ENCODE measurements around the gene MINDY4. TPM values are rescaled to one million over a fixed set of nuclear protein-coding genes. Genes with fewer than 3 reads are reported as not detected.

Gene MINDY4
- total and polyA plus RNA-seq, 2 donors (not counting 1 experiment from before 2014, with no cell fraction given): 6.1 to 6.3 TPM

GRCh38 chr7:30752484-30752883 lies 18.7 kb upstream of the MINDY4 start:
- Histone ChIP-seq H3K27me3 (ENCODE audit: control insufficient read depth, insufficient read depth, low read length) (no peaks in the 10 kb centered on the region), H3K9ac (ENCODE audit: insufficient read depth, low read length) (peak overlapping the region; percentile 64), H3K4me2 (ENCODE audit: extremely low read depth, insufficient read depth, low read length) (peak overlapping the region; percentile 79), H3K27ac (ENCODE audit: insufficient read depth, low read length) (peak overlapping the region; percentile 83), H3K9me3 (ENCODE audit: control insufficient read depth, insufficient read depth, low read depth, low read length) (no peaks in the 10 kb centered on the region), H3K4me3 (replicated peaks in 1 of 4; ENCODE audit: control extremely low read depth in 1 of 4, insufficient read depth in 1 of 4, low read depth in 3 of 4, low read length in 4 of 4) (peak overlapping the region in 3 of 4 experiments; percentile 42 to 56 (median 56)), H4K20me1 (ENCODE audit: control insufficient read depth, extremely low read depth, insufficient read depth, low read length) (no peaks in the 10 kb centered on the region), H3K36me3 (ENCODE audit: control insufficient read depth, insufficient read depth, low read length) (peaks cover 12% of the 10 kb centered on the region), H3K4me1 (ENCODE audit: control insufficient read depth, extremely low read depth, insufficient read depth, low read length) (peaks cover 30% of the 10 kb centered on the region), H2AFZ (ENCODE audit: low read length) (no peak overlapping the region), H3K79me2 (ENCODE audit: control insufficient read depth, insufficient read depth, low read length) (peaks cover 20% of the 10 kb centered on the region)
- no peak for DNase-seq (ENCODE audit: low read depth in 2 of 2)
- no peak for TF ChIP-seq CTCF (conservative IDR thresholded peaks at IDR 0.05 in 1 of 2, IDR thresholded peaks at IDR 0.05 in 1 of 2; ENCODE audit: low read depth in 1 of 2, low read length in 2 of 2)
- TF ChIP-seq EZH2 (IDR thresholded peaks at IDR 0.05; ENCODE audit: low read length, missing control alignments): no peak

- Histone ChIP-seq H3K9me3 (ENCODE audit: control insufficient read depth, insufficient read depth, low read depth, low read length) (no peaks in the 10 kb centered on the region), H4K20me1 (ENCODE audit: control insufficient read depth, extremely low read depth, insufficient read depth, low read length) (no peaks in the 10 kb centered on the region), H2AFZ (ENCODE audit: low read length) (no peak overlapping the region), H3K9ac (ENCODE audit: insufficient read depth, low read length) (peak overlapping the region; percentile 64), H3K4me2 (ENCODE audit: extremely low read depth, insufficient read depth, low read length) (peak overlapping the region; percentile 79), H3K27me3 (ENCODE audit: control insufficient read depth, insufficient read depth, low read length) (no peaks in the 10 kb centered on the region), H3K4me1 (ENCODE audit: control insufficient read depth, extremely low read depth, insufficient read depth, low read length) (peaks cover 30% of the 10 kb centered on the region), H3K27ac (ENCODE audit: insufficient read depth, low read length) (peak overlapping the region; percentile 83), H3K79me2 (ENCODE audit: control insufficient read depth, insufficient read depth, low read length) (peaks cover 20% of the 10 kb centered on the region), H3K4me3 (replicated peaks in 1 of 4; ENCODE audit: control extremely low read depth in 1 of 4, insufficient read depth in 1 of 4, low read depth in 3 of 4, low read length in 4 of 4) (peak overlapping the region in 3 of 4 experiments; percentile 42 to 56 (median 56)), H3K36me3 (ENCODE audit: control insufficient read depth, insufficient read depth, low read length) (peaks cover 12% of the 10 kb centered on the region)
- no peak for TF ChIP-seq EZH2 (IDR thresholded peaks at IDR 0.05; ENCODE audit: low read length, missing control alignments)
- peak; percentile 38 to 69 for DNase-seq (ENCODE audit: low read depth in 2 of 2)
Observed at GRCh38 chr7:30752979-30753378, 18.2 kb upstream of the MINDY4 start.

- Histone ChIP-seq H3K9me3 (ENCODE audit: control insufficient read depth, insufficient read depth, low read depth, low read length) (no peaks in the 10 kb centered on the region), H3K79me2 (ENCODE audit: control insufficient read depth, insufficient read depth, low read length) (peaks cover 20% of the 10 kb centered on the region), H2AFZ (ENCODE audit: low read length) (no peak overlapping the region), H3K4me1 (ENCODE audit: control insufficient read depth, extremely low read depth, insufficient read depth, low read length) (peaks cover 30% of the 10 kb centered on the region), H4K20me1 (ENCODE audit: control insufficient read depth, extremely low read depth, insufficient read depth, low read length) (no peaks in the 10 kb centered on the region), H3K4me3 (replicated peaks in 1 of 4; ENCODE audit: control extremely low read depth in 1 of 4, insufficient read depth in 1 of 4, low read depth in 3 of 4, low read length in 4 of 4) (peak overlapping the region in 2 of 4 experiments; percentile 56), H3K36me3 (ENCODE audit: control insufficient read depth, insufficient read depth, low read length) (peaks cover 12% of the 10 kb centered on the region), H3K27ac (ENCODE audit: insufficient read depth, low read length) (no peak overlapping the region), H3K9ac (ENCODE audit: insufficient read depth, low read length) (no peak overlapping the region), H3K27me3 (ENCODE audit: control insufficient read depth, insufficient read depth, low read length) (no peaks in the 10 kb centered on the region), H3K4me2 (ENCODE audit: extremely low read depth, insufficient read depth, low read length) (no peak overlapping the region)
- no peak for DNase-seq (ENCODE audit: low read depth in 2 of 2)
- TF ChIP-seq EZH2 (IDR thresholded peaks at IDR 0.05; ENCODE audit: low read length, missing control alignments) (no peak), CTCF (conservative IDR thresholded peaks at IDR 0.05 in 1 of 2, IDR thresholded peaks at IDR 0.05 in 1 of 2; ENCODE audit: low read depth in 1 of 2, low read length in 2 of 2) (no peak)
Observed at GRCh38 chr7:30754315-30754877, 16.8 kb upstream of the MINDY4 start.
